Bronchial epithelial cell (primary cell): ENCODE measurements around the gene PPP1R12B. TPM values are rescaled to one million over a fixed set of nuclear protein-coding genes. Genes with fewer than 3 reads are reported as not detected.
"Not testable (repeated sequence)": the region's sequence is repeated elsewhere in the genome, so short reads cannot be mapped to it uniquely, and the experiment has no call there.

Source experiments
- DNase-seq: peaks from one replicate; pipeline ENCODE4 v3.0.0-alpha.2; 2010; ENCODE audit warnings: low read depth
- FAIRE-seq: peaks from 2 replicates; lab custom pipeline; 2011; peaks lifted over from hg19 to GRCh38; lab: Jason Lieb, UNC
- H3K27me3 ChIP-seq: 2 replicates; pipeline ENCODE4 v1.5.1; 2011; ENCODE audit warnings: low read length; ENCODE audit not compliant: control insufficient read depth, insufficient read depth
- H3K36me3 ChIP-seq: 2 replicates; pipeline ENCODE4 v1.5.1; 2011; ENCODE audit warnings: low read length; ENCODE audit not compliant: control insufficient read depth, insufficient read depth
- H3K4me3 ChIP-seq: 2 replicates; pipeline ENCODE4 v1.5.1; 2011; ENCODE audit warnings: mild to moderate bottlenecking, low read depth, low read length, control low read depth
- CTCF ChIP-seq: IDR thresholded peaks from 2 replicates; pipeline ENCODE4 v1.5.1; 2011; ENCODE audit warnings: mild to moderate bottlenecking, moderate library complexity, low read length, control low read depth, inconsistent platforms; ENCODE audit not compliant: insufficient read depth, severe bottlenecking
- total RNA-seq: library from RNA; depleted of rRNA; stranded (reverse); fragments of >200 nt; gene quantifications from 2 replicates; pipeline ENCODE4 v1.2.1, GENCODE V29; 2014

The PPP1R12B gene
- total RNA-seq, 1 donor from 2014 or later, result 8.7 TPM

GRCh38 chr1:202362212-202362611, 13.7 kb downstream of the PPP1R12B start:
- no peaks in the 10 kb centered on the region for H3K36me3 ChIP-seq
- FAIRE-seq, result no peak
- DNase-seq, result no peak
- H3K27me3 ChIP-seq, result no peaks in the 10 kb centered on the region
- H3K4me3 ChIP-seq, result no peak overlapping the region
- TF ChIP-seq CTCF, result no peak

DNA sequence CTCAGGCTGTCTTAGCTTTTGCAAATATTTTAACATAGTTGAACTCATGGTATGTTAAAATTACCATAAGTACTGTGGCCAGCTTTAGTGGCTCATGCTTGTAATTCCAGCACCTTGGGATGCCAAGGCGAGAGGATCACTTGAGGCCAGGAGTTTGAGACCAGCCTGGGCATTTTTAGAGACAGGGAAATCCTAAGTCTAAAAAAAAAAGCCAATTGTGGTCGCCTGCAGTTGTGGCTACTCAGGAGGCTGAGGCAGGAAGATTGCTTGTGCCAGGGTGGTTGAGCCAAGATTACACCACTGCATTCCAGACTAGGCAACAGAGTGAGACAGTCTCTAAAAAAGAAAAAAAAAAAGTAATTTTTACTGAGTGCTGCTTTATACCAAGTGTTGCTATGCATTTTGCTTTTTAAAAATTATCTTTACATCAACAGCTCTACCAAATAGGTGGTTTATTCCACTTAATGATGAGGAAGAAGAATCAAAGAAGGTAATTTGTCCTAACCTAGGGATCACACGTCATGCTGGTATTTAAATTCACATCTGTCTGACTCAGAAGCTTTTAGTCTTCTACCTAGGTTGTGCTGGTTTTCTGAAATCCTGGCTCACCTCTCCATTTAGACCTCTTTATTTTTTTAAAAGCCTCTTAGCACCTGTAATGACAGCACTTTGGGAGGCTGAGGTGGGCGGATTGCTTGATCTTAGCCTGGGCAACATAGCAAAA, 16.8 kb downstream of the PPP1R12B start:
- no peaks in the 10 kb centered on the region for H3K27me3 ChIP-seq
- TF ChIP-seq CTCF, result no peak
- FAIRE-seq (no peak), DNase-seq (peak; percentile 14)
- H3K4me3 ChIP-seq, result no peak overlapping the region
- H3K36me3 ChIP-seq, result no peaks in the 10 kb centered on the region

DNA sequence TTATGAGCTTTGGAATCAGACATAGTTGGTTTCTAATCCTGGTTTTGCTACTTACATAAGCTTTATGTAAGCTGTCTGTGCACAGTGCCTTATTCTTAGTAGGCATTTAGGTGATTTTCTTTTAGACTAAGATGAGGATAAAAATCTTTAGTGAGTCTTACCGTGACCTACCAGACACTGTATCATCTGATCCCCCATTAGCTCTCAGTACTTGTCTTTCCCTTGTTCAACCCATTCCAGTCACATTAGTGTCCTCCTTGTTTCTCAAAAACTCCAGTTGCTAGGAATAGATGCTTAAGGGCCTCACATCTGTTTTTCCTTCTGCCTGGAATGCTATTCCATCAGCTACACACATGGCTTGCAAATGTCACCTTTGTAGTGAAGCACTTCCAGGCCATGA, 18.8 kb downstream of the PPP1R12B start:
- Histone ChIP-seq H3K36me3 (no peaks in the 10 kb centered on the region), H3K4me3 (no peak overlapping the region), H3K27me3 (no peaks in the 10 kb centered on the region)
- TF ChIP-seq CTCF, result no peak
- DNase-seq (no peak), FAIRE-seq (no peak)

DNA sequence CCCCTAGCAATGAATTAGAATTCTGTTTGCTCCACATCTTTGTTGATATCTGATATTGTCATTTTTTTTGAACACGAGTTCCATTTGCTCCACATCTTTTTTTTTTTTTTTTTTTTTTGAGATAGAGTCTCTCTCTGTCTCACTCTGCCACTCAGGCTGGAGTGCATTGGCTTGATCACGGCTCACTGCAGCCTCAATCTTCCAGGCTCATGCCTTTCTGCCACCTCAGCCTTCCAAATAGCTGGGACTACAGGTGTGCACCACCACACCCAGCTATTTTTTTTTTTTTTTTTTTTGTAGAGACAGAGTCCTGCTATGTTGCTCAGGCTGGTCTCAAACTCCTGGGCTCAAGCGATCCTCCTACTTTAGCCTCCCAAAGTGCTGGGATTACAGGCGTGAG, 22.4 kb downstream of the PPP1R12B start:
- not testable (repeated sequence) for H3K4me3 ChIP-seq, DNase-seq, H3K36me3 ChIP-seq, H3K27me3 ChIP-seq, FAIRE-seq

DNA sequence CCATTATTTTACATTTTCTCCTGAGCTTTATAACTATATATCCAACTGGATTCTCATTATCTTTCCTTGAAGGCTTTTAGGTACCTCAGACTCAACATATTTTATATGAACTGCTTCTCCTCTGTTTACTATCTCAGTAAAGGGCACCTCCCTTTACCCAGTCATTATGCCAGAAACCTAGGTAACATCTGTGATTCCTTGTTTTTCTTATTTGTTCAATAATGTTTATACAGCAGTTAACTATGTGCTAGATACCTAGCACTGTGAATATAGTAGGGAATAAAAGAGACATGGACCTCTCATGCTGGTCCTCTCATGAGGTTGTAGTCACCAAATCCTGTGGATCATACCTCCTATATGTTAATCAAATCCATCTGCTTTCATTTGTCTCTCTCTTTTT, 25.6 kb downstream of the PPP1R12B start:
- Histone ChIP-seq H3K36me3 (no peaks in the 10 kb centered on the region), H3K27me3 (no peaks in the 10 kb centered on the region), H3K4me3 (no peak overlapping the region)
- FAIRE-seq, result no peak
- DNase-seq, result no peak
- TF ChIP-seq CTCF, result no peak

- H3K27me3 ChIP-seq, H3K36me3 ChIP-seq, FAIRE-seq, H3K4me3 ChIP-seq, DNase-seq: not testable (repeated sequence)
Observed at GRCh38 chr1:202375175-202375574, 26.7 kb downstream of the PPP1R12B start.

DNA sequence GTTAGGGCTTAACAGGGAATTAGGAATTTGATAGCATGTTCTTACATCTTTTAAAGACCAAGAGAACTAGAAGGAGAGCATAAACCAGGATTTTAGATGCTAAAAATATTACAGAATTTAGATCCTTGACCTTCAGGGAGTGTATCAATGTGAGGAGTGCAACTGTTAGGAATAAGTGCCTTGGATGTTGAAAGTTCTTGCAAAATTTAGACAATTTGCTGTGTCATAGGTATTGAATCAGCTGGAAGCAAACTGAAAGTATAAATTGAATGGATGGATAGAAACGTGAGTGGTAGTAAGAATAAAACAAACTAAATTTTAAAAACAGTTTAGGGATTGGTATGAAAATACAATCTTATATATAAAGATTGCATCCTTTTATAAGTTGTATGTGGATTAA, 27.7 kb downstream of the PPP1R12B start:
- FAIRE-seq (no peak), DNase-seq (peak; percentile 12)
- no peak for TF ChIP-seq CTCF

More for the DNA sequence above, 27.7 kb downstream of the PPP1R12B start:
- Histone ChIP-seq H3K4me3 (no peak overlapping the region), H3K36me3 (no peaks in the 10 kb centered on the region), H3K27me3 (no peaks in the 10 kb centered on the region)
